ENCODE results near the gene SYNJ2.

The SYNJ2 gene

DNA sequence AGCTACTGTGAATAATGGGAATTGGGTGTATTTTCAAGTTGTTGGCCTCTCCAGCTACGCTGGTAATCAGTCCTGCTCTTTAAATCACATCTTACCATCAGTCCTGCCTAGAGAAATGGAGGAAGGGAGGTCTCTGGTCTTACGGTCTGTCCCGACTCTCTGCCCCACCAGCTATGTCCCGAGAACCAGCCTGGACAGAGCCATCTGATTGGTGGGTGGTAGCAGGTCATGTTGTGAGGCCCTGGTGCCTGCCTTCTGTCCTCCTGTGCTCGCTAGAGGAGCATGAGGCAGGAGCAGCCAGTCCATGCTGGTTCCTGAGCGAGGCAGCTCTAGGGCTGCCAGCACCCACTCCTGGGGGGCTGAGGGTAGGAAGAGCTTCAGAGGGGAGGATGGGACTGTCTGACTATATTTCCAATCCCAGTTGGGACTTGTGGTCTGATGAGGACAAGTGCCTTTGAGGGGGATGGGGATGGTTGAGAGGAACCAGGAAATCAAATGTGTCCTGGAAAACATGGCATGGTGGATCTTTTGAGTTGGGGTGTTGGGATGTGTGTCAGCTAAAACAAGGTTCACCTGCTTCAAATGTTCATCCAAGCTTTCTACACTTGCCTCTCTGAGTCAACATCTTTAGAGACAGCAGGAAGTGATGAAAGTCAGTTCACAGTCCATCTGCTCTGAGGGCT lies 33.0 kb downstream of the SYNJ2 start:
- DNase-seq (ENCODE audit: low spot score) = no peak

DNA sequence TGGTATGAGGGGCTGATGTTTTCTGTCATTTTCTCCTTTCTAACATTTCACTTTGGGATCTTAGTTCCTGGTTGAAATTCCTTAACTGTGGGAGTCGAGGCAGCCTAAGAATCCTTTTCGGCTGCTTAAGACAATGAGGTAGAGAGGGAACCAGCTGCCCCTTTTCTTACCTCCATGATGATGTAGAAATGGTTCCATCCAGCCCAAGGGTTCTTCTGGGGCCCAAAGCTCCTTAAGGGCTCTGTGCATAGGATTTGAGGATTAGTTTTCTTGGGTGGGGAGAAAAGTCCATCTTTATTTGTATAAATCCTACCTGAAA lies 33.5 kb downstream of the SYNJ2 start:
- no peak for DNase-seq (ENCODE audit: low spot score)

DNA sequence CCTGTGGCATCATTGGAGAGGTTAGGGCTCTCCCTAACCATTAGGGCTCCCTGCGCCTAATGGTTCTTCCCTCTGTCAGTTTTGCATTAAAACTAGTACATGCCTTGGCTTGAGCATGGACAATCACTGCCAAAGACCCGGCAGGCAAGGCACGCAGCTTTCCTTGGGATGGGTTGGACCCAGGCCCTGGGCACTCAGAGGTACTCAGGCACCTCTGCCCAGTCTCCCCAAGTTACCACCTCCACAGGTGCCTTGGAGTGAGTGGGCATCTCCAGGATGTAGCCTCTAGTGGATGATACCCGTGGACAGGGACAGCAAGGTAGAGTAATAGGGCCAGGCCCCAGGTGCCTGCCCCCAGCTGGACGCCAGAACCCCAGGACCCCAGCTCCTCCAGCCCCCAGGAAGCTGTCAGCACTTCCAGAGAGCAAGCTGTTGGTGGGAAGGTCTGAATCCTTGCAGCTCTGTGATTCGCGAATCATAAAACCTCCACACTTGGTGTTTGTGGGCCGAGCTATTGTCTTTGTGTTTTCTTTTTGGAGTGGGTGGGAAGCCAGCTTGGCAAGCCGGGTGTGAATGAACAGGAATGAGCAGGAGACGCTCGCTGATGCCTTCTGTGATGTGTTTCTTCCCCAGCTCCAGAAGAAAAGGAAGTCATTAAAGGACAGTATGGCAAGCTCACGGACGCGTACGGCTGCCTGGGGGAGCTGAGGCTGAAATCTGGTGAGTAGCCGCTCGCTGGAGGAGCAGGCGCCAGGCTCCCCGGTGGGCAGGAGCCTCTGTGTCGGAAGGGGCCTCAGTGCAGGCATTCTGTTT lies 35.1 kb downstream of the SYNJ2 start:
- no peak for DNase-seq (ENCODE audit: low spot score)

DNA sequence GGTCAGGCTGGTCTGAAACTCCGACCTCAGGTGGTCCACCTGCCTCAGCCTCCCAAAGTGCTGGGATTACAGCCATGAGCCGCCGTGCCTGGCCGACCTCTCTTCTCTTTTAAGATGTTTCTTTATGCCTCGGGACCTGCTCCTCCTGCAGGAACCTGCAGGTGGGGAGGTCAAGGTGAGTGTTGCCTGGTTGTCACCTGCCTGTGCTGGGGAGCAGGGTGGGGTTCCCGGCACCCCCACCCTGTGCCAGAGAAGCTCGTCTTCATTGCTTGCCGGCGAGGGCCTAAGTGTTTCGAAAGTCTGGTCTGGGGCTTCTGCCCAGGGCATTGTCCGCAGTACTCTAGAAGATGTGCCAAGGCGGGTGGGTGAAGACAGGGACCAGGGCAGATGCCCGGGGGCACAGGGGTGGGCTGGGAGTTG lies 36.0 kb downstream of the SYNJ2 start:
- DNase-seq (ENCODE audit: low spot score) = no peak

DNA sequence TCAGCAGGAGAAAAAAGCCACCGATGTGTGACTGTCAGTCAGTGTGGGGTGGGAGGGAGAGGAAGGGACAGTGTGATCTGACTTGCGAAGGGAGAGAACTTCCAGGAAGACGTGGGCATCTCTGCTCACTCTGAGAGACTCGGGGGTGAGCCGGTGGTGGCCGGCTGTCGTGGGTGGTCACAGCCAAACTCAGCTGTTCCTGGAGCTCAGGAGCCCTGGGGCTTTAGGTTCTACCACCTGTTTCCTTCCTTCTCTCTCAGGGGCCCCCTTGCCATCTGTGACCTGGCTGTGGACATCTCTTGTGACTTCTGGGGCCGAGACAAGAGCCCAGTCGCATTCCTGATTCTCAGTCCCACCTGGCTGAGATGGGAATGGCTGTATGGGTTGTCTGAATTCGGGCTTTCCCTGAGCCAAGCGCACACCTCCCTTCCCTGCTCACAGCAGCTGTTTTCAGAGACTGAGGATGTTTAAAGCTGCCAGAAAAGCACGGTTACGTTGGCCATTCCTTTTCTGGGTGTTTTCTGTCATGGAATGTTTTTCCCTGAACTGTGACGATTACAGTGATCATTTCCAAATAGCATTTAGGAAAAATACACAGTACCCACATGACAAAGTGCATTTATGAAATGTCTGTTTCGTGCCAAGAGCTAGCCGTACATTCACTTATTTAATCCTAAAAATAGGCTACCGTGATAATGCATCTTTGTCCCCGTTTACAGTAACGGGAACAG lies 36.5 kb downstream of the SYNJ2 start:
- DNase-seq (ENCODE audit: low spot score) = no peak

DNA sequence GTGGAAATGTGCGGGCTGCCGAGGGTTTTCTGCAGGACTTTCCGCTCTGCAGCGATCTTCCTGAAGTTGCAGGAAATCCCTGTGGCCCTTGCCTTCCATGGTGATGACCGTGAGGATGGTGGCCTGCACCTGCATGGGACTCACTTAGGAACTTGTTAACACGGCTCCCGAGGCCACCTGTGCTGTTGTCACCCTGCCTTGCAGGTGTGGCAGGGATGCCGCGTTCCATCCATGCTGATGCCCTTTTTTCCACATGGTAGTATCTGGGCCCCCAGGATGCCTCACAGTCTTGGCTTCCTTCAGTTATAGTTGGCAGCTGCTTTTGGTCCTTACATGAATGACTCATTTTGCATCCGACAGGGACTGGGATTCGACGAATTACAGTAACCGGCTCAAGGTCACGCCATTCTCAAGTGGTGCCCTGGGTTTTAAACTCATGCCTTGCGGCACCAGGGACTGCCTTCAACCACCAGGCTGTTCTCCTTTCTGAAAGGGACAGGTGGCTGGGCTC lies 37.2 kb downstream of the SYNJ2 start:
- DNase-seq (ENCODE audit: low spot score) = no peak

DNA sequence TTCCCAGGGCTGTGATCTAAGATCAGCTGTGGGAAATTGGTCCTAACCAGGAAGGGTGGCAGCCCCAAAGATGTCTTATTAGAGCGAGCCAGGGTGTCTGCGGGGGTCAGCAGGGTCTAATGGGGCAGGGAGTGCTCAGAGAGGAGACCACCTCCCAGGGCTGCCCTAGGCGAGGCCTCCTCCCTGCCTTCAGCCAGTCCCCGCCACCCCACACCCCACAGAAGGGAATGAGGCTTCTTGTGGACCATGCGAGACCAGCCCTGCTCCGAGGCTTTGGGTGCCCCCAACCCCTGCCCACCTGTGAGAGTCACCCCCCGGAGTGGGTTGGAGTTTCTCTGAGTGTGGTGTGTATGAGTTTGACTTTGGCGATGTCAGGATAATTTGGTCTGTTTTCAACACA lies 37.8 kb downstream of the SYNJ2 start:
- DNase-seq (ENCODE audit: low spot score) = no peak

DNA sequence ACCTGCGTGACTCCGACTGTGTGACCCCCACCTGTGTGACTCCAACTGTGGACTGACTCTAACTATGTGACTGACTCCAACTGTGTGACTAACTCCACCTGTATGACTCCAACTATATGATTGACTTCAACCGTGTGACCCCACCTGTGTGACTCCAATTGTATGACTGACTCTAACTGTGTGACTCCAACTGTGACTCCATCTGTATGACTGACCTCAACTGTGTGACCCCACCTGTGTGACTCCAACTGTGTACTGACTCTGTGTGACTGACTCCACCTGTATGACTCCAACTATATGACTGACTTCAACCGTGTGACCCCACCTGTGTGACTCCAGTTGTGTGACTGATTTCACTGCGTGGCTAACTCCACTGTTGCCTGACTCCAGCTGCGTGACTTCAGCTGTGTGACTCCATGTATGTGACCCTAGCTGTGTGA lies 38.6 kb downstream of the SYNJ2 start:
- no peak for DNase-seq (ENCODE audit: low spot score)

DNA sequence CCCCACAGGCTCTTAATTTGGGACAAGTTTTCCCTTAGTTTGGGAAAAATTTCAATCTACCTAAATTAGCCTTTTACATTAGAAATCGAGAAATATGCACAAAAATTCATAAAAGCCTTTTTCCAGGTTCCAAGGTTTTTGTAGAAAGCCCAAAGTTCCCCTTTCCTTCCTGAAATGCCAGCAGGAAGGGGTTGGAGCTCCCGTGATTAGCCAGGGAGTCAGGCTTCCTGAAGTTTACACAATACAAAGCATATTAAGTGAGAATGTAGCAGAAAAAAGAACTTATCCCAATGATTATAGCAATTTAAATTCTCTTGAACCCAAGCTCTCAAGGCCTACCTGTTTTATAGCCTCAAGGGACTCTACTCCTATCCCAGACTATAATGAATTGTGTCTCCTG lies 39.1 kb downstream of the SYNJ2 start:
- no peak for DNase-seq (ENCODE audit: low spot score)

DNA sequence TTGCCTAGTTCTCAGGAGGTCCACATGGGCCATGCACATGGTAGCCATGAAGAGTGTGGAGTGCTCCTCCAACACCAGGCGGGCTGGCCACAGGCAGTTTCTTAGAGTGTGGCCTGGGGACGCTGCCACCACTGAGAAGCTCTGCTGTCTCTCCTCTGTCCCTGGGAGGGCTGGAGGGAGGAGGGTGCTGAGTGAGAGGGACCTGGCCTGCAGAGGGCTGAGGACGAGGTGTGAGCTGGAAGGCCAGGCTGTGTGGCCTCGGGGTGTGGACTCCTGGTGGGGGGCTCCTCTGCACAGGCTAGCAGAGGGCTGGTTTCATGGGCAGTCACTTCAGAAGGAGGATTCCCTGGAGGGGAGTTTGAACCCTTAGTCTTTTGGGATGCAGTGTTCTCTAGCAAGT lies 39.7 kb downstream of the SYNJ2 start:
- DNase-seq (ENCODE audit: low spot score) = no peak

DNA sequence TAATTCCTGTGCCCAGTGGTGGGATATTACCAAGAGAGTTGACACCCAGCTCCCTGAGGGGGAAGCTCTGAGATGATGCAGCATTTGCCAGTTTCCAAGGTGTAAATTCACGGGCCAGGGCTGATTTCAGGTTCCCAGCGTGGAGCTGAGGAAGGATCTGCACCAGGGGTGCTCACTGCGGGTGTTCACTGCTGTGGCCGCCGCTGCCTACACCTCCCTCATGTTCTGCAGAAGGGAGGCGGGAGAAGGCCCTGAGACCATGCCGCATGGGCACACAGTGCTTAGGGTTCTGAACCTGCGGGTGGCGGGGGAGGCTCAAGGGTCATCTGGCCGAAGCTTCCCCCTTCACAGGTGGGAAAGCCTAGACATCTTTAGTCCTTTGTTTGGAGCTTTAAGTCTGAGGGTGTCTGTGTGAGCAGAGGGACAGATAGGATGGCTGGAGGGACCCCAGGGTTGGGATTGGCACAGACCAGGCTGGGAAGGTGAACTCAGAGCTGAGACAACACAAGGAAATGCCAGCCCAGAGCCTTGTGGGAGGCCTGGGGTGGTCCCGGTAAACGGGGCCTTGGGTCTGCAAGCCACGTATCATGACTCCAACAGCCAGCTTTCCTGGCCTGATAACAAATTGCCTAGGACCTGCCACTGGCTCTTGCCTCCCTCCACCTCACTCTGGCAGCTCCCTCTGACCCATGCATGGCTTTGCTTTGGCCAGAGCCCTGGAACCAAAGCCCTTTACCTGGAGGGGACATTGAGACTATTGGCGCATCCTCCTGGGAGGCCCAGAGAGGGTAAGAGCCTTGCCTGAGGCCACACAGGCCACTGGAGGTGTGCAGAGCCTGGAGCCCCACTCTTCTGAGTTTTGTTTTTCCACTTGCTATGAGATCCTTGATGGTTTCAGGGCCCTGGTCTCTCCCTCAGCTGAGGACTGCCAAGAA lies 40.4 kb downstream of the SYNJ2 start:
- DNase-seq (ENCODE audit: low spot score) = no peak

DNA sequence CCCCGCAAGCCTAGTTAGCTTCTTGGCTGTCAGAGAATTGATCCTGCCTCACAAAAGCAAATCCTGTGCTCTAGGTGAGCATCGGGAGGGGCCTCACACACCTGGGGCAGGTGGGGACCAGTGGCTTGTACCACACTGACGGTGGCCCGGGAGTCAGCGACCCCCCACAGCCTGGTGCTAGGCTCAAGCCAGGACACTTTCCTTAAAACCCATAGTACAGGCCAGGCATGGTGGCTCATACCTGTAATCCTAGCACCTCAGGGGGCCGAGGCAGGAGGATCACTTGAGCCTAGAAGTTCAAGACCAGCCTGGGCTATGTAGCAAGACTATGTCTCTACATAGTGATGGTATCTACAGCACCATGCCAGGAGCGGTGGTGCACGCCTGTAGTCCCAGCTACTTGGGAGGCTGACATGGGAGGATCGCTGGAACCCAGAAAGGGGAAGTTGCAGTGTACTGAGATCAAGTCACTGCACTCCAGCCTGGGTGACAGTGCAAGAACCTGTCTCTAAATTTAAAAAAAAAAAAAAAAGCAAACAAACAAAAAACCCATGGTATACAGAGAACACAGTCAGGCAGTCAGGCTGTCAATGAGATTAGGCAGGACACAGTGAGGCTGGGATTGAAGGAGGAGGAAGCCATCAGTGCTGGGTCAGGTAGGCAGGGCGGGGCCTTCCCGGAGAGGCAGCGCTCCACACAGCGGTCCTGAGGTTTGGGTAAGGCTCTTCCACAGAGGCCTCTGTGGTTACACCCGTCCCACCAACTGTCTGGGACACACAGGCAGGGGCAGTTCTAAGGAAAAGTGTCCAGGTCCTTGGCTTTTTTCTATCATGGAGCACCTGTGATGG lies 41.3 kb downstream of the SYNJ2 start:
- no peak for DNase-seq (ENCODE audit: low spot score)

DNA sequence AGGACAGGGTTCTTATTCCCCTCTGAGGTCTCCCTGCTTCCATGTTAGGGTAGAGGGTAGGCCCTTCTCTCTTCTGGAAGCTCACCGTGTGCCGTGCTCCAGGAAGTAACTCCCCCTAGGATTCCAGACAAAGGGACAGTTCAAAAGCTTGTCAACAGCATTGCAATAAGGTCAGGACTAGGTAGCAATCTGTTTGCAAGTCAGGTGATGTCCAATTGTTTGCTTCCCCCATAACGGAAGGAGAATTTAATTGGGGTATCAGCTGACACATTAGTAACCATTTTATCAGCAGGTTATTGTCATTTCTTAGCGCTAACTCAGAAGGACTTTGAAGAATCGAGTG lies 41.9 kb downstream of the SYNJ2 start:
- no peak for DNase-seq (ENCODE audit: low spot score)

DNA sequence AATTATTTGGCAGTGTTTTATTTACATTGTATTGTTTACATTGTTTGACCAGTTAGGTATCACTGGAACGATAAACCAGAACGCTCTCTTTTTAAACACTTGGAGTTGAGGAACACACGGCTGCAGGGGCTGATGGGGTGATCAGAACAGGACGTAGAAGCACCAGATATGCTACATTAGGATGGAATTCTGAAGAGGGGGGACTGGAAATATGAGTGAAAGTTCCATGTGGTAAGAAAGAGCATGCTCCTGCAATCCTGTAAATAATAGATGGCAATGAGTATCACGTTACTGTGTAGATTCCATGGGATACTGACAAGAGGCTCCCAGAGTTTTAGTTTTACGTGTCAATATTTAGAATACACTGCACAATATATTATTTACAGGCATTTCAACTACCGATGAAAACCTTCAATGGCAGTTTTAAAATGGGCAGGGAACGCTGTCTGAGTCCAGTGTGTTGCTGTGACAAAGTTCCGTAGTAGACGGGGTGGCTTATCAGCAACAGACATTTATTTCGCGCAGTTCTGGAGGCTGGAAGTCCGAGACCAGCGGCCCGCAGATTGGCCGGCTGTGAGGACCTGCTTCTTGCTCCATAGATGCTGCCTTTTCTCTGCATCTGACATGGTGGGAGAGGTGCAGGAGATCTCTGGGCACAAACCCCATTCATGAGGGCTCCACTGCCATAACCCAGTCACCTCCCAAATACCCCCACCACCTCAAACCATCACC lies 43.1 kb downstream of the SYNJ2 start:
- DNase-seq (ENCODE audit: low spot score) = no peak

DNA sequence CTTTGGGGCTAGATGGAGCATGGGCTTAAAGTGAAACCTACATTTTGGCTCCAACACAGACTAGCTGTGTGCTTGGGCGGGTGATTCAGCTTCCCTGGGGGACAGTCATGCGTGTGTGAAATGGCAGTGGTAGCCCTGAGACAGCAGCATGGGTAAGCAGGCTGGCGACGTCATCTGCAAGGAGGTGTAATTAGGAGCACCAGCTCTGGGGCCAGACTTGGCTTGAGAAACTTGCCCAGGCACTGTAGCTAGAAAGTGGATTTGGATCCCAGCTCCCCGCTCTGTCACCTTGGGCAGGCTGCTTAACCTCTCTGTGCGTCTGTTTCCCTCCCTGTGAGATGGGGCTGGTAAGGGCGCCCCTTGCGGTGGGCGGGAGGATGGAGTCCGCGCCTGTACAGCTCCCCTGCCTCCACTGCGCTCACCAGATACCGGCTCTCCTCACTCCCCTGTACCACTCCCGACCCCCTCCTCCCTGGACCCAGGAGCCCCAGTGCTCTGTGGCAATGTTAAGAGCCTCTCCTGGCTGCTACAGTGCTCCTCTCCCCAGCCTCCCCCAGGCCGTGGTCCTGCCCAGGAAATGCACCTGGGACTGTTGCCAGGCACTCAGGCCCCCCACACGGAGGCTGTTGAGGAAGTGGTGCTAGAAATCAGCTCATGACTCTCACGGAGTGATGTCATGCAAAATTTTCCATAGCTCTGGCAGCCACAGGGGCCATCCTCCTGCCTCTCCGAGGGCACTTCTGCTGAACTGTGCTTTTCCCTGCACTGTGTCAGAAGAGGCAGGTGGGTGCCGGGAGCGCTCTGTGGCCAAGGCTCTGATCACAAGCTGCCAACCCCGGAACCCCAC lies 44.6 kb downstream of the SYNJ2 start:
- DNase-seq (ENCODE audit: low spot score) = peak; percentile 75

DNA sequence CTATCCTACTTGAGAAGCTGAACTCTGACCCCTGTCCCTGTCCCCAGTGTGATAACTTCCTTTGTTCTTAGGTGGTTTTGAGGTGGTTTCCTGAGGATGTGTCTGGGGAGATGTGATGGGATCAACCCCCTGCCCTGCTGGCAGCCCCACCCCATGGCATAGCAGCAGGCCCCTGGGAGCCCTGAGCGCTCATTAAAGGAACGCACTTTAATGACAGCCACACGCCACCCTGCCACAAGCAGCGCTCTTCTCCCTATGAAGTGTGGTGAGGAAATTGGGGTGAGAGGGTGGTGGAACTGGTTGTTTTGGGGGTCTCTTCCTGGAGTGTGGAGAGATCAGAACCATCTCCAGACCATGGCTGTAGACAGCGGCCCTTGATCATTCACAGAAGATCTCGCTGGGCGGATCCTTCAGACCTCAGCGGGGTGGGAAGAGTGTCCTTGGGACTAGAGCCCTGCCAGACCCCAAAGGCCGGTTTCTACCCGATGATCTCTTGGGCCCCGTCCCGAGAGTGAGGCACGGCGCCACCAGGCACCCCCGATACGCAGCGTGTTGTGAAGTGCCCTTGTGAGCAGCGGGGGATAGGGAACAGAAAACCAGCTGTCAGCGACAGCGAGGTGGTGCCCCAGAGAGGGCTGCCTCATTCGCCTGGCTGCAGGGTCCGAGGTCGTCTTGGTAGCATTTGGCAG lies 45.4 kb downstream of the SYNJ2 start:
- no peak for DNase-seq (ENCODE audit: low spot score)

DNA sequence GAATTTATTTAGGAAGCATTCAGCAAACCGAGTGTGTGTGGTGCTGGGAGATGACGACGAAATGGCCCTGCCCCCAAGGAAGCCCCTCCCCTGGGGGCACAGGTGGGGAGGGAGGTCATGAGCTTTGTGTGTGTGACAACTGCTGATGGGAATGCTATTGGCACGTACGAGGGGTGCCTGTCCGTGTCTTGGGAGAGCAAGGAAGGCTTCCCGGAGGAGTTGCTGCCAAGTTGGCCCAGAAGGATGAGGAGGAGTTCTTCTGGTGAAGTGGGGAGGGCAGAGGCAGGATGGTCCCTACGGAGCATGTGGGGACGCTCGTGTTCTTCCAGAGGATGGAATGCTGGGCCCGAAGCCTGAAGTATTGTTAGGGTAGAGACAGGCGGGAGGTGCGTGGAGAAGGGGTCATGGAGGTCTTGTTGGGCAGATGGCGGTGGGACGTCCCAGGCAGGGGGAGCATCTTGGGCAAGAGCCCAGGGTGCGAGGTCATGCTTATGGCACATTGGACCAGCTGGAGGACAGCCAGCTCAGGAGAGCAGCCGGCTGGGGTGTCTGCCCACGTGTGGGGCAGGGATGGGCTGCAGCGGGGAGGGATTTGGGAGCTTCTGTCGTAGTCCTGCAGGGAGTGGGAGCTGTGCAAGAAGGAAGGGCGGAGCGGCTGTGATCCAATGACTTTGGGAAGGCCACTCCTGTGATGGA lies 46.1 kb downstream of the SYNJ2 start:
- no peak for DNase-seq (ENCODE audit: low spot score)

DNA sequence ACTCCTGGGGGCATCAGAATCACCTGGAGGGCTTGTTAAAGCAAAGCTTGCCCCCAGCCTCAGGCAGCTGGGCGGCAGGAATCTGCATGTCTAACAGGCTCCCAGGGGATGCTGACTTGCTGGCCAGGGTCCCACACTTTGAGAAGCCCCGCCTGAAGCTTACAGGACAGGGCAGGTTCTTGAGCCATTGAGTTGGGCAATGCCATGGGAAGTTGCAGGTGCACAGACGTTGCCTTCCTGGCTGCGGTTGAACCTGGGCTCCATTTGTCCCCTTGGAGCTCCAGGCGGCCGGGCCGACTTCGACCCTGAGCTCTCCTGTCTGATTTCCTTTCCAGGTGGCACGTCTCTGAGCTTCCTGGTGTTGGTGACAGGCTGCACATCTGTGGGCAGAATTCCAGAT lies 46.8 kb downstream of the SYNJ2 start:
- DNase-seq (ENCODE audit: low spot score) = no peak
